Transverse colon (tissue), 4 donors: ENCODE results near the gene ERLIN1.

ENCODE experiments used
- CTCF ChIP-seq, 5 experiments: fragments of 200-600 bp in 3 of 5; fragments of 450-650 bp in 2 of 5; sonication (generic) in 3 of 5; IDR thresholded peaks; 1 replicate in 2 of 5; 2 replicates in 3 of 5; pipeline ENCODE4 v1.5.1; 2016 to 2017; ENCODE audit warnings: antibody characterized with exemption in 5 of 5, inconsistent platforms in 3 of 5, mild to moderate bottlenecking in 2 of 5, moderate library complexity in 1 of 5
- EP300 ChIP-seq: sonication (generic); formaldehyde crosslinking; IDR thresholded peaks from one replicate; pipeline ENCODE4 v1.6.1; 2017; ENCODE audit warnings: antibody characterized with exemption, low read depth
- POLR2A ChIP-seq: fragments of 450-650 bp; IDR thresholded peaks from one replicate; pipeline ENCODE4 v1.6.1; 2016; ENCODE audit warnings: antibody characterized with exemption, mild to moderate bottlenecking, moderate library complexity
- POLR2AphosphoS5 ChIP-seq, 3 donors: sonication (generic); formaldehyde crosslinking; IDR thresholded peaks; one replicate each; pipeline ENCODE4 v1.6.1; 2016; ENCODE audit warnings: antibody characterized with exemption in 3 of 3

GRCh38 chr10:100229819-100230422 lies 44.1 kb upstream of the ERLIN1 start:
- no peak for TF ChIP-seq CTCF (IDR thresholded peaks at IDR 0.05)
- no peak for TF ChIP-seq POLR2A
- no peak for TF ChIP-seq EP300
- TF ChIP-seq POLR2AphosphoS5 (IDR thresholded peaks at IDR 0.05), result no peak
